GM12865 (cell line): ENCODE results near the gene RNPEP.
A peak's percentile ranks its signal among the peaks of the same experiment; 100 is the strongest.

Experiments
- DNase-seq: peaks from one replicate; pipeline ENCODE4 v3.0.0; 2010; ENCODE audit warnings: low read depth
- H3K4me3 ChIP-seq: 2 replicates; pipeline ENCODE4 v1.5.1; 2011; ENCODE audit warnings: mild to moderate bottlenecking, low read depth, low read length, control low read depth
- TF ChIP-seq, protein P1 (sequence below): IDR thresholded peaks from 2 replicates; pipeline ENCODE4 v1.5.1; 2011; ENCODE audit warnings: low read length, control low read depth, low read depth, inconsistent platforms; ENCODE audit not compliant: insufficient read depth; ENCODE audit errors: missing control alignments

Gene RNPEP

DNA sequence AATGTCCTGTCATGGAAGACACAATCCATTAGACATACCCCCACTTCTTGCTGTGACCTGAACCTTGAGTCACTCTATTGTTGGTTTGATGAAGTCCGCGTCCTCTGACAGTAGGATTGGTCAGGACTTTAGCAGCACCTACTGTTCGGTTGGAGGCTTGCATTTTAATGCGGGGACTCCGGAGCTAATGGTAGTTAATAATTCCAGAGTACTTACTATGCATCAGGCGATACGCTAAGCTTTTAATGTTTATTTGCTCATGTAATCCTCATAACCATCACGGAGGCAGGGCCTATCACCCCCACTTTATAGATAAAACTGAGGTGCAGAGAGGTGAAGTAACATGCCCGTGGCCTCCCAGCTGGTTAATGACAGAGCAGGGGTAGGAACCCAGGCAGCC lies 20.1 kb downstream of the RNPEP start:
- TF ChIP-seq, protein P1, sequence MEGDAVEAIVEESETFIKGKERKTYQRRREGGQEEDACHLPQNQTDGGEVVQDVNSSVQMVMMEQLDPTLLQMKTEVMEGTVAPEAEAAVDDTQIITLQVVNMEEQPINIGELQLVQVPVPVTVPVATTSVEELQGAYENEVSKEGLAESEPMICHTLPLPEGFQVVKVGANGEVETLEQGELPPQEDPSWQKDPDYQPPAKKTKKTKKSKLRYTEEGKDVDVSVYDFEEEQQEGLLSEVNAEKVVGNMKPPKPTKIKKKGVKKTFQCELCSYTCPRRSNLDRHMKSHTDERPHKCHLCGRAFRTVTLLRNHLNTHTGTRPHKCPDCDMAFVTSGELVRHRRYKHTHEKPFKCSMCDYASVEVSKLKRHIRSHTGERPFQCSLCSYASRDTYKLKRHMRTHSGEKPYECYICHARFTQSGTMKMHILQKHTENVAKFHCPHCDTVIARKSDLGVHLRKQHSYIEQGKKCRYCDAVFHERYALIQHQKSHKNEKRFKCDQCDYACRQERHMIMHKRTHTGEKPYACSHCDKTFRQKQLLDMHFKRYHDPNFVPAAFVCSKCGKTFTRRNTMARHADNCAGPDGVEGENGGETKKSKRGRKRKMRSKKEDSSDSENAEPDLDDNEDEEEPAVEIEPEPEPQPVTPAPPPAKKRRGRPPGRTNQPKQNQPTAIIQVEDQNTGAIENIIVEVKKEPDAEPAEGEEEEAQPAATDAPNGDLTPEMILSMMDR: no peak
- no peak overlapping the region for H3K4me3 ChIP-seq
- no peak for DNase-seq

DNA sequence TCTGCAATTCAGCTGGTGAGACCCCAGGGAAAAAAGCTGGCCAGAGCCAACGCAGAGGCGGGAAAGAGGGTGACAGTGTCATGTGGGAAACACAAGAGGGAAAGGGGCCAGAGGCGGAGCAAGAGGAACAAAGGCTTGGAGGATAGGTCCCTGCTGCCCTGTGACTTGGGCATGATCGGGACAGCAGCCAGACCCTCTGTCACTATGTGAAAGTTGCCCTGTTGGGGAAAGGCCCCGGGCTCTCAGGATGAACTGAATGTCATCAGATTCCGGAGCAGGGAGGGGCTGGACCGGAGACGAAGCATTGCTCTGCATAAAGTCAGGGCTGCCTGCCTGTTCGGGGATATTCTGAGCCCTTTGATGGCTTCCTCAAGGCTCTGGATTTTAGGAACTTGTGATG lies 22.3 kb downstream of the RNPEP start:
- TF ChIP-seq, protein P1: no peak
- no peak for DNase-seq
- H3K4me3 ChIP-seq: no peak overlapping the region

DNA sequence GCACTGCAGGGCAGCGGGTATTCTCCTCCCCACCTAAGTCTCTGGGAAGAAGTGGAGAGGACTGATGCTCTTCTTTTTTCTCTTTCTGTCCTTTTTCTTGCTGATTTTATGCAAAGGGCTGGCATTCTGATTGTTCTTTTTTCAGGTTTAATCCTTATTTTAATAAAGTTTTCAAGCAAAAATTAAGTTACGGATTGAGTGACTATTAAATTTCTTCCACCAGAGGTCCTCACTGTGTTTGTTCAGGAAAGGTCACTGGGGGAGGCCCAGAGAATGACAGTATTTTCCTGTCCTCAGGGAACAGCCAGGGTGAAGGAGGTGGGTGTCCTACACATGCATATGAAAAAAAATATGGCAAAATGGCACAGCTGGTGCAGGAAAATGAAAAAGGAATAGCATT lies 23.5 kb downstream of the RNPEP start:
- H3K4me3 ChIP-seq: no peak overlapping the region
- no peak for DNase-seq
- TF ChIP-seq, protein P1: no peak

DNA sequence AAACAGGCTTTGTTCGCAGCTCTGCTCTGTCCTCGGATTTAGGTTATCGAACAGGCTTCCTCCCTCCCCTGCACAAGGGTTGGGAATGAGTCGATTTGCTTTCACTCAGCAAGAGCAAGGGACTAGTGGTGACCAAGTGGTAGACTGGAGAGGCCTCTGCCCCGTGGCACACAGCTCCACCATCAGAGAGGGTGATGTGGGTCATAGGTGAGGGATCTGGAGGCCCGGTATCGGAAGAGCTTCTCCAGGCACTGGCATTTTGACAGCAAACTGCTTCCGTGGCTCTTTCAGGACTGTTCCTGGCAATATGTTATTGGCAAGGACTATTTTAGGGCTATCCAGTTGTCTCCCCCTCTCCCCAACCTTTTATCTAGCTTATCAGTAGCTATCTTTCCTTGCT lies 24.9 kb downstream of the RNPEP start:
- TF ChIP-seq, protein P1: no peak
- no peak overlapping the region for H3K4me3 ChIP-seq
- DNase-seq: no peak

DNA sequence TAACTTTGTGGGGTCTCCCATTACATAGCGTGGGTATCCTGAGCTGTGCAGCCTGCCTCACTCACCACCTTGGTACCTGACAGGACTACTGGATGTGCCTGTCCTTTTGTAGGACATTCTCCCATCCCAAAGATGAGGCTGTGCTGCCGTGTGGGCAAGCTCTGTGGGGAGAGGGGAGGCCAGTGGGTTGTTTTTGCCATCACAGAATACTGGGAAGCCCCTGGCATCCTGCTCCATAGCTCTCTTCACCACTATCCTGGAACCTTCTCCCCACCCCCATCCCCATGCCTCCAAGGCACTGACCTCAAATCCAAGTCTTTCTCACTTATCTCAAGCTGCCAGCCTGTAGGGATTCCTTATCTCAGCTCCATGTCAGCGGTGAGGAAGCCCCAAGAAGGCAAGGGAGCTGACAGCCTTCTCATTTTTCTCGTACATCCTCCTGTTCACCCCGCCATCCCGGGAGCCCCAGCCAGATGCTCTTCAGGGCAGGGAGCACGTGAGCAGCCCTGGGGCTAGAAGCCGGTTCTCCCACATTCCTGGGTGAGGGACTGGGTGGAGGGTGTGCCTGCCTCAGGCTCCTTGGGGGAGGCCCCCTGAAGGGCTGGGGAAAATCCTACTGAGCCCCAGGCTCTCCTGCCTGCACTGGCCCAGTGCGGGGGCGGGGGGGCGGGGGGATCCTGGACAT lies 25.5 kb downstream of the RNPEP start:
- TF ChIP-seq, protein P1: no peak
- DNase-seq: no peak
- H3K4me3 ChIP-seq: no peak overlapping the region

DNA sequence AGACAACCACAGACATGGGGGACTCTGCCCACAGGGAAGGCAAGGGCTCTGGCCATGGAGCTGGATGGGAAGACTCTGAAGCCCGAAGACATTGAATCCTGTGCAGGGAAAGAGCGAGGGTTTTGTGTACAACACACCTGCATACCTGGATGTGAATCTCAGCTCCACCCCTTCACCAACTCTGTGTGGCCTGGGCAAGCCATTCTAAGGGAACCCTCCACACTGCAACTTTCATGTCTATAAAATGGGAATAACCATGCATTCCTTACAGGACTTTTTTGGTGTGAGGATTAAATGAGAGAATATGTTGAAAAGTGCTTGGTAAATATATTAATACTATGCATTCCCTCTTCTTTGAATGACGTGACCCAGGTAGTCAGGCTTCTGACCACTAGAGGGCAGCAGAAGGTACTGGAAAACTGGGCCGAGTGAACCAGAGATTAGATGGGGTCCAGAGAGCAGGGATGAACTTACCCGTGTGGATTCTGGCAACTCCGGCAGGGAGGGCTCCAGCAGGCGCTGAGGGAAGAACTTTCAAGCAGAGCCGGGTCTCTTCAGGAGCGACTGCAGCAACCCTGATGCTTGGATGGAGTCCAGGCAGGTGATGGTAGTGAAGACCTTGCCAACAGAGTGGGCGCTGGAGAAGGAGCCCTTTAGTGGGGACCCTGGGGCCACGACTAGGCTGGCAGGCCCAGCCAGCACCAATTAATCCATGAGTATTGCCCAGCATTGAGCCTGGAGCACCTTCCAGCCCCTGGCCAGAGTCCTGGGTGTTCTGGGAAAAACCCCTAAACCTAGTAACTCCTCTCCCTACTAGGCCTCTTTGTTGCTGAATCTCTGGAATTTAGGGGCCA lies 27.1 kb downstream of the RNPEP start:
- peak; percentile 69 for DNase-seq
- no peak overlapping the region for H3K4me3 ChIP-seq
- TF ChIP-seq, protein P1: peak; percentile 81
